GM21723 (cell line): ENCODE results near the gene SLC12A8.

Experiments used
- ATAC-seq: cut with Tn5 transposase; IDR thresholded peaks from one replicate; pipeline ENCODE4 v1.9.1; 2021; ENCODE audit warnings: mild to moderate bottlenecking, moderate library complexity; ENCODE audit not compliant: unreplicated experiment

The SLC12A8 gene

DNA sequence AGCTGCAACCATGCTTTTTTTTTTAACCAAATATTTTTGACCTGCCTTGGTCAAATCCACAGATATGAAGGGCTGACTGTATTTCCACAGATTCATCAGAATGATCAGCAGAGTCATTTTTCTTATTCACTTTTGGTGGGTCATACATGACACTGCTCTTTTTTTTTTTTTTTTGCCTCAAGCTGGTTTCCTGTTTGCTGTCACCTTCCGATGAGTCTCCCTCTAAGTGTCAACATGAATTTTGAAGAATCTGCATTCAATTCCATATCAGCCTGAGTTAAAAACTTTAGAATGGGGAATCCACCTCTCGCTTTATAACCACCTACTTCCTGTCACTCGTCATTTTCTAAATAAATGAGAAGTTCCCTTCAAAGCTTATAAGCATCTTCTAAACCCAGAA is 2.2 kb upstream of the SLC12A8 start:
- no peak for ATAC-seq

DNA sequence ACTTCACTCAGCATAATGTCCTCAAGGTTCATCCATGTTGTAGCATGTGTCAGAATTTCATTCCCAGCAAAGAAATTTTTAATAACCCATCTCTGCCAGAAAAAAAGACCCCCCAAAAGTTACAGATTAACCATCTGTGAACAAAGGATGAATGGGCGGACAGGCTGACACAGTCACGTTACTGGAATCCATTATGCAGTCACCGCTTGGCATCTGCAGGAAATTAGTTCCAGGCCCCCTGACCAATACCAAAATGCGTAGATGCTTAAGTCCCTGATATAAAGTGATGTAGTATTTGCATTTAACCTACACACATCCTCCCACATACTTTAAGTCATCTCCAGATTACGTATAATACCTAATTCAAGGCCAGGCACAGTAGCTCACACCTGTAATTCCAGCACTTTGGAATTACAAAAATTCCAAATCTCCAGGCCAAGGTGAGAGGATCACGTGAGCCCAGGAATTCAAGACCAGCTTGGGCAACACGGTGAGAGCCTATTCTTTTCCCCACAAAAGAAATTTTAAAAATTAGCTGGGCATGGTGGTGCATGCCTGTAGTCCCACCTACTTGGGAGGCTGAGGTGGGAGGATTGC is 1.5 kb upstream of the SLC12A8 start:
- ATAC-seq: no peak

DNA sequence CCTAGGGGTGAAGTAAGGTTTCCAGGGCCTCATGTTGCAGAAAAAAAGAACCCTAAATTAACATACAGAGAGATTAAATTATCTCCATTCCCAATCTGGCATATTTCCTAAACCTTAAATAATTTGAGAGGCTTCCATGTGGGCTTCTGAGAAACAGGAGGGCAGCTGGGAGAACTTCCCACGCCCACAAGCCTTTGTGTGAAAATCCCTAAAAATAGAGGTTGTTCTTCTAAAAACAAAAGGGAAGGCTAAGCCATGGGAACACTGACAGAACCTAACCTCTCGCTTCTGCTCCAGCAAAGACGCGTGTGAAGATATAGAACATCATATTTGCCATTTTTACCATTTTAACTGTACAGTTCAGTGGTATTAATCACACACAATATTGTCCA is 812 bp upstream of the SLC12A8 start:
- ATAC-seq: no peak

GRCh38 chr3:125212091-125212508 is 448 bp downstream of the SLC12A8 start:
- ATAC-seq: no peak

DNA sequence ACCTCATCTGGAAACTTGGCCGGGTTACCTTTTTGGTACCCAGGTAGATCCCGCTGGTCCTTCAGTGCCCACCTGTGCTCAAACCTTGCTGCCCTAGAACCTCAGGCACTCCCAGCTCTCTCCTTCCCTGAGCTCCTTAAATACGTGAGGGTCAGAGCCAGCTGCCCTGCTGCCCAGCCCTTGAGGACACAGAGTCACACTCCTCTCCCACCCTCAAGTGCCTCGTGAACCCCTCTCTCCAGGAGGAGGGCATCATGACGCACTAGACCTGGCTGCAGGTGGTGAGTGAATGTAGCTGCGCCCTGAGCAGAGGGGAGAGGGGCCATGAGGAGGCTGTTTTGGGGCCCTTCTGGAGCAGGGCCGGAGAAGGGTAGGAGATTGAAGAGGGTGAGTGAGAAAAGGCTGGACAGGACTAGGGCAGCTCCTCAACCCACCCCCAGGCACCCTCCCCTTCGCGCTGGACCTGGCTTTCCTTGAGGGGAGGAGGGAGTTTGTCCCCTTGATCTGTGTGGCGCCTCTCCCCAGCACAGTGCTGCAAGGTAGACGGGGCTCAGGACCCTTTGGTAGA is 941 bp downstream of the SLC12A8 start:
- no peak for ATAC-seq

DNA sequence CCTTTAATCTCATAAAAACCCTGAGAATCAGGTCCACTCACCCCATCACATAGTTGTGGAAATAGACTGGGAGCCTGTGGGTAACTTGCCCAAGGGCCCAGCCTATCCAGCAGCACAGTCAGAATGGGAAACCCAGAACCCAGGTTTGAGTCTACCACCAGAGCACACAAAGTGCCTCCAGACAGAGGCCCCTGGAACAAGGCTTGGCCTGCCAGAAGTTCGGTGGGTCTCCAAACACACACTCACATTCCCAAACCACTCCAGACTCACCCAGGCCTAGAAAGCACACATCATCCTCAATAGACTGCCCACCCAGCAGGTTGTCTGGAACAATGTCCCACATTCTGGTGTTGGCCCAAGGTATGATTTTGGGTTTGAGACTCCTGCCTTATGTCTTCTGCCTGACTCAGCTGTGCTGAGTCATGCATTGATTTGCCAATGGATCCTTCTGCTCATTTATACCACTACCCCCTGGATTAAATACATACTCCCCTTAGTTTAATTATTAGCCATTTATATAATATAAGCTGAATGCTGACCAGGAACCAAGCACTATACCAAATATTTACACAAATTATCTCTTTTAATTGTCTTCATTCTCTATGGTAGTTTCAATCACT is 4.5 kb downstream of the SLC12A8 start:
- no peak for ATAC-seq

DNA sequence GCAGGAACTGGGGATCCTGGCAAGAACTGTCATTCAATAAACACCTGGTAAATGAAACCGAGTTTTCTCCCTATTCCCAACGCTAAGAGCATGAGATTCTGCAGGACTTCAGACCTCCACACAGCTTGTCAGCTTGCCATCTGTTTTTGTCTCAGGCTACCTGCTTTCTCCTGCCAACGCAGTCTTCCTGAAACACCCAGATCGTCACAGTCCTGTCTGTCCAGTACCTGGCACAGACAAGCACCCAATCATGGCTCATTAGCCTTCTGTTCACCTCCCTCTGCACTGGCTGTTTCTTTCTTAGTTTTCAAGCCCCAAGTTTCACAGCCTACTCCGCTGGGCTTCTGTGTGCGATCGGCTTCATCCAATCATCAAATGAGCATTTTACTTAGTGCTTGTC is 5.0 kb downstream of the SLC12A8 start:
- no peak for ATAC-seq

- no peak for ATAC-seq
Measured at GRCh38 chr3:125206934-125207333, 5.6 kb downstream of the SLC12A8 start.

DNA sequence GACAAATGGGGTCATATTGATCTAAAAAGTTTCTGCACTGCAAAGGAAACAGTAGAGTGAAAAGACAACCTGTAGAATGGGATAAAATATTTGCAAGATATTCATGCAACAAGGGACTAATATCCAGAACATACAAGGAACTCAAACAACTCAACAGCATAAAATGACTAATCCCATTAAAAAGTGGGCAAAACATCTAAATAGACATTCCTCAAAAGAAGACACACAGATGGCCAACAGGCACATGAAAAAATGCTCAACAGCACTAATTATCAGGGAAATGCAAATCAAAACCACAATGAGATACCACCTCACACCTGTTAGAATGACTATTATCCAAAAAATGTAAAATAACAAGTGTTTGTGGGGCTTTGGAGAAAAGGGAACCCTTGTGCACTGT is 8.8 kb downstream of the SLC12A8 start:
- ATAC-seq: no peak

GRCh38 chr3:125202197-125202596 is 10.4 kb downstream of the SLC12A8 start:
- ATAC-seq: no peak

GRCh38 chr3:125200731-125201139 is 11.8 kb downstream of the SLC12A8 start:
- peak; percentile 77 for ATAC-seq

DNA sequence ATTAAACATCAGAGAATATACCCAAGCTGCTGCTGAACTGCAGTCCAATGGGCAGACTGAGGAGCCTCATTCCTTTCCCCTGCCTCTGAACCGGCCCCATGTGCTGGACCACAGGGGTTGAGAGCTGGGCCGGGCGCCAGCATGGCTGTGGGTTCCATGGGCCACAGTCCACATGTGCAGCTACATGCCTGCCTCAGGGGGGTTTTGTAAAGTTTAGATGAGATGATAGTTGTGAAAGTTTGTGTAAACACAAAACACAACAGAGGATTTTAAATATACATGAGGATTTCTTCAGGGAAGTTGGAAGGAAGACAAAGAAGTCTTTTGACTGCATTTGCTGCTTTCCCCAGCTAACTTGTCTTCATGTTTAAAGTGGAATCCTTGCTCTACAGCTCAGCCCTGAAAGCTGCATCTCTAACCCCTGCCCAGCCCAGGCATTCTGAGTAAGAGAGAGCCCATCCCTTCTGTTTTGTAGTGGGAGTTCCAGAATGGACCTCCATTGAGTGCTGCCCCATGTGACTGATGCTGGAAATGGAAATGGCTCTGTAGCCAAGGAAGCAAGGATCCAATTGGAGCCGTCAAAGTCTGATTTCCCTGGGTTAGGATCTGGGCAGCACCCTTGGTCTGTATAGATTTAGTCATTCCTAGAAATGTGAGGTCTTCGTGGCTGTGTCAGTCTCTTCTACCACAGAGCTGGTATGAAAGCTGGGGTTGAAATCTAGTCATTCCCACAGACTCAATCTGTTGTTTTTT is 17.5 kb downstream of the SLC12A8 start:
- no peak for ATAC-seq

- no peak for ATAC-seq
Measured at GRCh38 chr3:125194061-125194848, 18.3 kb downstream of the SLC12A8 start.

- ATAC-seq: peak; percentile 62
Measured at GRCh38 chr3:125192190-125193035, 20.1 kb downstream of the SLC12A8 start.

DNA sequence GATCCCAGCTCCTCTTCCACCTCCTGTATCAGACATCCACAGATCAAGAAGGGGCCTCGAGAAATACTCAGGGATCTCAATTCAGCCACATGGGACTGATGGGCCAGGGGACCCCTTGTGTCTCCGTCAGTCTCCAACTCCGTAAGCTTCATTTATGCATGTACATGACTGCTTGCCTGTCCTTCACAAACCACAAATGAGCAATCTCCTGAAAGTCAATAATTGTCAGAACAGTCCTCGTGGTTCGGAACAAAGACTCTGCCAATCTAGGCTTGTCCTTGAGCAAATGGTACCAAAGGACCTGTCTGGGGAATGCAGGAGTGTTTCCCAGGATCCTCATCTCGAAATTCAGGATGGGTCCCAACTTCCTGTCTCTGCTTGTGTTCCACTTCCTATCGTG is 20.8 kb downstream of the SLC12A8 start:
- ATAC-seq: no peak

GRCh38 chr3:125191256-125191655 is 21.3 kb downstream of the SLC12A8 start:
- ATAC-seq: no peak

GRCh38 chr3:125190786-125191185 is 21.8 kb downstream of the SLC12A8 start:
- no peak for ATAC-seq

DNA sequence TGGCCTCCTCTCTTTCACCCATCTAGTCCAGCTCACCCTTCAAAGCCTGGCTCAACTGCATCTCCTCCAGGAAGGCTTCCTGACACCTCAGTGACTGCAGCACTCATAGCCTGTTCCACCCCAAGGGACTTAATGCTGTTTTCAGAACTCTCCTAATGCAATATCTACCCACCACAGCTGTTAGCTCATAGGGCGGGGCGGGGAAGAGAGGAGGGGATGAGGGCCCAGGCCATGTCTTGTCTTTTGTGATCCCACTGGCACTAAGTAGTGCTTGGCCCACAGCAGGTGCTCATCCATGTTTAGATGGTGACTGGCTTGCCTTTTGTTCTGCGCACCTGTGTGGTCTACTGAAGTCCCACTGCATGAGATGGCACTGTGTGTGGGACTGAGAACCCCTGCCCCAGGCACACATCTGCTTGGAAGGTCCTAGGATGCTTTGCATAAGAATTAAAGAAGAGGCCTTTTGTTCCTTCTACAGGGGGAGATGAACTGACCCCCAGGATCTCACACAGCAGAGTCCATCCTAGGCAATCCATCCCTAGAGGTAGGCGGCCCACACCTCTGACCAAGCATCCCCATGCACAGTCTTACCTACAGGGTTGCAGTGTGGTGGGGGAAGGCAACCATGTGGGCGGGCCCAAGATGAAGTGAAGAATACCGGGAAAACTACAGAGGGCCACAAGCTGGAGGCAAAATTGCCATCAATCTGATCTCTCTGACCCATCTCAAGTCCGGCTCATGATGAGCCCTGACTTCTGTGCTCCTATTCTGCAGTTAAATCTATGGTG is 23.0 kb downstream of the SLC12A8 start:
- no peak for ATAC-seq

DNA sequence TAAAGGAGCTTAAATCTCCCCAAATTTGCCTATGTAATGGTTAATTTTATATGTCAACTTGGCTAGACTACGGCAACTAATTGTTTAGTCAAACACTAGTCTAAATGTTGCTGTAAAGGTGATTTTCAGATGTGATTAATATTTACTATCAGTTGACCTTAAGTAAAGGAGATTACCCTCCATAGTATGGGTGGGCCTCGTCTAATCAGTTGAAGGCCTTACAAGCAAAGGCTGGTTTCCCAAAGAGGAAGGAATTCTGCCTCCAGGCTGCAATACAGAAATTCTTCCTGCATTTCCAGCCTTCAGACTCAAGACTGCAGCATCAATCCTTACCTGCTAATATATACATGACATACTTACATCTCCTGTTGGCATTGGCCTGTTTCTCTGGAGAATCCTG is 23.6 kb downstream of the SLC12A8 start:
- ATAC-seq: no peak

DNA sequence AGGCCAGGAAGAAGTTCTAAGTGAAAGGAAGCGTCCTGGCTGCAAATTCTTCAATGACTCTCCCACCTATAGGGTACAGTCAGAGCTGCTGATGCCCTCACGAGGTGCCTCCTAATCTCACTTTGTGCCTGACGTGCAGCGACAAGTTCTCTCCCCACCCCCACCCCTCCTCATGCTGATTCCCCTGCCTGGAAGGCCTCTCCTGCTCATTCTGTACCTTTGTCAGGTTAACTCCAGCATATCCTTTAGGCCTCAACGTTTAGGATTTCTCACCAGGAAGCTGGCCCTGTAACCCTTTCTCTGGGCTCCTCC is 25.0 kb downstream of the SLC12A8 start:
- ATAC-seq: no peak
